Fibroblast of upper back skin (primary cell): ENCODE measurements around the gene JMJD7.
"Not testable (repeated sequence)": the region's sequence is repeated elsewhere in the genome, so short reads cannot be mapped to it uniquely, and the experiment has no call there.

Experiments used
- DNase-seq: peaks from one replicate; pipeline ENCODE4 v3.0.0-alpha.2; 2013

Gene JMJD7

GRCh38 chr15:41822957-41823356 lies 4.9 kb upstream of the JMJD7 start:
- DNase-seq, result no peak

DNA sequence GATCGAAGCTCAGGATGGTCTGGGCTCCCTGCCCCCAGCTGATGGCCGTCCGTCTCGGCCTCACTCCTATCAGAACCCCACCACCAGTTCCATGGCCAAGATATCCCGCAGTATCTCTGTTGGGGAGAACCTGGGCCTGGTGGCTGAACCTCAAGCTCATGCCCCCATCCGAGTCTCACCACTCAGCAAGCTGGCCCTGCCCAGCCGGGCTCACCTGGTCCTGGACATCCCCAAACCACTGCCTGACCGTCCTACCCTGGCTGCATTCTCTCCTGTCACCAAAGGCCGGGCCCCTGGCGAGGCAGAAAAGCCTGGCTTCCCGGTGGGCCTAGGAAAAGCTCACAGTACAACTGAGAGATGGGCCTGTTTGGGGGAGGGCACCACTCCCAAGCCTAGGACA lies 4.4 kb upstream of the JMJD7 start:
- DNase-seq, result no peak

DNA sequence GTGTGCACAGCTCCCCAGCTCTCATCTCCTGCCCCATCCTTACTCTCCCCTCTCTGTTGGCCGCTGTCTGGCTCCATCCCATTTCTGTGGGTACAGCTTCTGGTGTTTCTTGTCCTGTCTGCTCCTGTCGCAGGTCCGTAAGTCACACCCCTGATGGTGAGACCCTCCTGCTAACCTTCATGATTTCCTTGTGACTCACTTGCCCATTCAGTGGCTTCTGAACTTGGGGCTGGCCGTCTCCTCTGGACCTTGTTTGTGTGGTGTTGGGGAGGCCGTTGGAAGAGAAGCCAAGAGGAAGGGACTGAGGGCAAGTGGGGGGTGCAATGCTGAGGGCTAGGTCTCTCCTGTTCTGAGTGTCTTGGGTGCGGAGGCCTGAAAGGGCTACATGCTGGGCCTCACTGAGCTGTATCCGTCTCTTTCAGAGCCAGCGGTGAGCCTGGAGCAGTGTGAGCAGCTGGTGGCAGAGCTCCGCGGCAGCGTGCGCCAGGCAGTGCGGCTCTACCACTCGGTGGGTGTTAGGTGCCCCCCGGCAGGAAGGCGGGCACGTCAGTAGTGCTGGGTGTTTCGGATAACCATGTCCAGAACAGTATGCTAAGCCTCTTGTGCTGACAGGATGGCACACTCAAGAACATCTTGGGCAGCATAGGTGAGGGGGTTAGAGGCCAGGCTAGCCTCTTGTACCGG lies 3.7 kb upstream of the JMJD7 start:
- no peak for DNase-seq

DNA sequence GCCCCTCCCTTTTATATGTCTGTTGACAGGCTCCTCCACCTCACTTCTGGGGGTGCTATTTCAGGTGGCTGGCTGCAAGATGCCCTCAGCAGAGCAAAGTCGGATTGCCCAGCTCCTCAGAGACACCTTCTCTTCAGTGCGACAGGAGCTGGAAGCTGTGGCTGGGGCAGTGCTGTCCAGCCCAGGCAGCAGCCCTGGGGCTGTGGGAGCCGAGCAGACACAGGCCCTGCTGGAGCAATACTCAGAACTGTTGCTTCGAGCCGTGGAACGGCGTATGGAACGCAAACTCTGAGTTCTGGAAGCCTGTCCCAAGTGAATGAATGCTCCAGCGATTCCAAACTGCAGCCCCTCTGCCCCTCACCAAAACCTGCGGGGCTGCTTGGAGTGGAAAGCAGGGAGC lies 2.7 kb upstream of the JMJD7 start:
- no peak for DNase-seq

DNA sequence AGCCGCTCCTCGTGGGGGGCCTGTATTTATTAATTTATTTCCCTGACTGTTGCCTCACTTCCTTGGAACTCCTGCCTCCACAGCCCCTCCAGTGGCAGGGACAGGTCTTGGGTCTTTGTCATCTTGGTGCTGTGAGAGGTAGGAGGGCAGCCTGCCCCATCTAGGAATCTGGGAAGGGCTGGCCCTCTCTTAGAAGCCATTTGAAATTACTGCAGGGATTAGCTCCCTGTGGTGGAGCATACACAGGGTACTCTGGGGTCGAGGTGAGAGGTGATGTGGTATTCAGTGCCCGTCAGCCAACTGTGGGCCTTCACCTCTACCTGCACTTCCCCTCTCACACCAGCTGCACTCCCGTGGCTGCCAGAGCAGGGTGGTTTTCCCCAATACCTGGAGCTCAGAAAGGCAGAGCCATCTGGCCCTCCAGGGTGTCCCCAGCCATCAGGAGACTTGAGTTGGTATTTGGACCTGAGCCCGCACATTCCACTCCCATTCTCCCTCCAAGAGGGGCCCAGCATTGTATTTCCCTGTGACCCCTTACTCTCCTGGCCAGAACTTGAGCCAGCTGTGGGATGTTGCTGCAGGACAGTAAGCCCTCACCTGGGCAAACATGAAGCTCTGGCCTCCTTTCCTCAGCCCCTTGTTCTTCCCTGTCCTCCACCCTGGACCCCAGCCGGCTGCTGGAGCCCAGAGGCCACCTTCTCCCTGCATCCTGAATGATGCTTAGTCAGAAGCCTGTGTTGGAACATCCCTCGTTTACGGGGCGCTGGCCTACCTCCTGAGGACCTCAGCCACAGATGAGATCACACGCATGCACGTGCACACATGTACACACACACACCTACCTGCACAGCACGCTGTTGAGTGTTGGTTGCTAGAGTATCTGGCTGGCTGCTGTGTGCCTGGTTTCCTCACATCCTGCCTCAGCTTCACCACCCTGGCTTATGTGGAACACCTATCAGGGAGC lies 2.0 kb upstream of the JMJD7 start:
- no peak for DNase-seq

GRCh38 chr15:41827290-41827879 lies 507 bp upstream of the JMJD7 start:
- DNase-seq, result no peak

DNA sequence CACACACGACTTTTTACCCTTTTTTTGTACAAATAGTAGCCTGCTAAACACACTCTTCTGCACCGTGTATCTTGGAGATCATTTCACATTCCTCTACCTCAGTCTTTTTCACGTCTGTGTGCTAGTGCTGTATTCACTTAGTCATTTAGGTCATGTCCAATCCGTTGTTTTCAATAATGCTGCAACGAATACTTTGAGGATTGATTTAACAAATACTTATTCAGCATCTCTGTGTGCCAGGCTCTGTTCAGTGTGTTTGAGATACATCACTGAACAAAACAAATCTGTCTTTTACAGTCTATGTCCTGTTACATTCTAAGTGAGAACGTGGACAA lies 882 bp downstream of the JMJD7 start:
- peak; percentile 5 for DNase-seq

- DNase-seq, result no peak
Observed at GRCh38 chr15:41829959-41830646, 2.2 kb downstream of the JMJD7 start.

DNA sequence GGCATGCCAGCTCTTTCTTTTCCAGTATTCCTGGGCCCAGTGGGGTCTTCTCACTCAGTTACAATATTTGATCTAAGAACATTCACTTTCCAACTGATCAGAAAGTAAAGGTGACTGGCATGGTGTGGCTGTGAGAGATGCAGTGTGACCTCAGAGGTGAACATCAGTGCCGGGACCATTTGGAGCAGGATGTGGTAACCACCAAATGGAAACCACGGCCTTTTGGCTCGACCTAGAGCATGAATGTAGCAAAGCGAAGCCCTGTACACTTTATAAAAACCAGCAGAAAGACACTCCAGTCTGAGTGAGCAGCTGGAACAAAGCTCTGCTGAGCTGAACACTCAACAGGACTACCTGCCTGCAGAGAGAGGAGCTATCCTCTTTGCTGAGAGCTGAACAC lies 3.4 kb downstream of the JMJD7 start:
- DNase-seq, result not testable (repeated sequence)

GRCh38 chr15:41832208-41832607 lies 4.3 kb downstream of the JMJD7 start:
- DNase-seq, result no peak

- no peak for DNase-seq
Observed at GRCh38 chr15:41832875-41833274, 5.0 kb downstream of the JMJD7 start.

GRCh38 chr15:41834096-41834495 lies 6.2 kb downstream of the JMJD7 start:
- no peak for DNase-seq

DNA sequence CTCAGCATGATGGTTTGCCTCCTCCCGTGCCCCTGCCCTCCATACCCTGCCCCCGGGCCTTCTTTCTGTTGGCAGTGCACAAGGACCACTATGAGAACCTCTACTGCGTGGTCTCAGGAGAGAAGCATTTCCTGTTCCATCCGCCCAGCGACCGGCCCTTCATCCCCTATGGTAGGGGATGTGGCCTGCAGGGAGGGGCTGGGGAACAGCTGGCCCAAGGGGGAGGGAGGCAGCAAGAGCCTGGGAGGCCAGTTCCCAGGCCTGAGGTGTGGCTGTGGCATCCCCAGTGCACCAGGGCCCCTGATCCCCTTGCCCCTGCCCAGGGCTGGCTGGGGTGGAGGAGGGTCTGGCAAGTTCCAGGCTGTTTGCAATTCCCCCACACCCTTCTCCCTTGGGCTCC lies 8.2 kb downstream of the JMJD7 start:
- peak; percentile 7 for DNase-seq

- no peak for DNase-seq
Observed at GRCh38 chr15:41836713-41837454, 9.0 kb downstream of the JMJD7 start.

- no peak for DNase-seq
Observed at GRCh38 chr15:41838400-41838897, 10.6 kb downstream of the JMJD7 start, which contains the start of gene PLA2G4B. Gene PLA2G4B (plus strand): TSS chr15:41838847. CDS start chr15:41838914, 67 bp downstream.

GRCh38 chr15:41839781-41840491 lies 12.0 kb downstream of the JMJD7 start:
- DNase-seq, result no peak

GRCh38 chr15:41840673-41841072 lies 12.8 kb downstream of the JMJD7 start:
- DNase-seq, result no peak

- DNase-seq, result no peak
Observed at GRCh38 chr15:41841131-41841530, 13.2 kb downstream of the JMJD7 start.

DNA sequence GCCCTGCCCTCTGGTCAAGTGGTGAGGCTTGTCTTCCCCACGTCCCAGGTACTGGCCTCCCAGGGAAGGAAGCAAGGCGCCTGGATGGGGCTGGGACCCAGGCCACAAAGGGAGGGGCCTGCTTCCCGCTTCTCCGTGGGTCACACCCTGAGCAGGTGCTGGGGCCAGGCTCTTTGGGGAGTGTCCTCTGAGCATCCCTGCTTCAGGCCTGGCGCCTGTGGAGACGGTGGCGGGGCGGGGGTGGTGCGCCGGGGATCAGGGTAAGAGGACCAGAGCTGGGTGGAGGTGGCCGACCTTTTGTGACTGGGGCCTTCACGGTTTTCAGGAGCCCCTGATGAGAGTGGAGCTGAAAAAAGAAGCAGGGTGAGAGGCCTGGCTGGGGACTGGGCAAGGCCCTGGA lies 14.3 kb downstream of the JMJD7 start:
- DNase-seq, result no peak

DNA sequence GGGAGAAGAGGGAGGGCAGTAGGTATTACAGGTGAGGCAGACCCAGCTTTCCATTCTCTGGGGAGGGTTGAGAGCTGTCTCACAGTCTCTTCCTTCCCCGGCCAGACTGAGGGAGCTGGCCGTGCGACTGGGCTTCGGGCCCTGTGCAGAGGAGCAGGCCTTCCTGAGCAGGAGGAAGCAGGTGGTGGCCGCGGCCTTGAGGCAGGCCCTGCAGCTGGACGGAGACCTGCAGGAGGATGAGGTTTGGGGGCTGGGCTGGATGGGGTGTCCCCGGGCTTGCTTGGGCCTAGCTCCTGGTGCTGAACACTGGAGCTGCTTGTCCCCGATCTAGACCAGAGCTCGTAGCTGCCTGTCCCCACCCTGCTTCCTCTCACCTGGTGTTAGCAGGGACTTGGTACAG lies 15.7 kb downstream of the JMJD7 start:
- no peak for DNase-seq

DNA sequence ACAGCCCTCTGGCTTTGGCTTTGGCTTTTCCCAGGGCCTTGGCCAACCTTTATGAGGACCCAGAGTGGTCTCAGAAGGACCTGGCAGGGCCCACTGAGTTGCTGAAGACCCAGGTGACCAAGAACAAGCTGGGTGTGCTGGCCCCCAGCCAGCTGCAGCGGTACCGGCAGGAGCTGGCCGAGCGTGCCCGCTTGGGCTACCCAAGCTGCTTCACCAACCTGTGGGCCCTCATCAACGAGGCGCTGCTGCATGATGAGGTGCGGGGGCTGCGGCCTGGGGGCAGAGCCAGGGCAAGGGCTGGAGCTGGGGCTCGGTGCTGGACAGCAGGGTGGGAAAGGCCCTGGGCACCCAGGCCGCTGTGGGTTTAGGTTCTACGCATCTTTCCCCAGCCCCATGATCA lies 16.9 kb downstream of the JMJD7 start:
- no peak for DNase-seq

DNA sequence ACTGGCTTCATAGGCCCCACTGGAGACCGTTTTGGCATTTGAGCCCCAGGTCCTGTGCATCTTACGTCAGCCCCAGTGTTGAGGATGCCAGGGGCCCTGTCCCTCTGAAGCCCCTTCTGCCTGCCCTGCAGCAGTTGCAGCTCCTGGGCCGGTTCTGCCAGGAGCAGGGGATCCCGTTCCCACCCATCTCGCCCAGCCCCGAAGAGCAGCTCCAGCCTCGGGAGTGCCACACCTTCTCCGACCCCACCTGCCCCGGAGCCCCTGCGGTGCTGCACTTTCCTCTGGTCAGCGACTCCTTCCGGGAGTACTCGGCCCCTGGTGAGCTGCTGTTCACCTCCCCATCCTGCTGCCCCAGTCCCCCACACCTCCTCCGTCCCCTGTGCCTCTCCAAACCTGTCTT lies 19.3 kb downstream of the JMJD7 start:
- DNase-seq, result no peak
